NCI-H2196 treated with DMSO at 0.1 percent for 48 hours (cell line): ENCODE measurements around the gene CST4.
"Not testable (repeated sequence)": the region's sequence is repeated elsewhere in the genome, so short reads cannot be mapped to it uniquely, and the experiment has no call there.

Experiments used
- DNase-seq: peaks from one replicate; lab custom pipeline; 2025; ENCODE audit not compliant: unreplicated experiment; lab: John Stamatoyannopoulos, UW

CST4 gene, protein sequence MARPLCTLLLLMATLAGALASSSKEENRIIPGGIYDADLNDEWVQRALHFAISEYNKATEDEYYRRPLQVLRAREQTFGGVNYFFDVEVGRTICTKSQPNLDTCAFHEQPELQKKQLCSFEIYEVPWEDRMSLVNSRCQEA

DNA sequence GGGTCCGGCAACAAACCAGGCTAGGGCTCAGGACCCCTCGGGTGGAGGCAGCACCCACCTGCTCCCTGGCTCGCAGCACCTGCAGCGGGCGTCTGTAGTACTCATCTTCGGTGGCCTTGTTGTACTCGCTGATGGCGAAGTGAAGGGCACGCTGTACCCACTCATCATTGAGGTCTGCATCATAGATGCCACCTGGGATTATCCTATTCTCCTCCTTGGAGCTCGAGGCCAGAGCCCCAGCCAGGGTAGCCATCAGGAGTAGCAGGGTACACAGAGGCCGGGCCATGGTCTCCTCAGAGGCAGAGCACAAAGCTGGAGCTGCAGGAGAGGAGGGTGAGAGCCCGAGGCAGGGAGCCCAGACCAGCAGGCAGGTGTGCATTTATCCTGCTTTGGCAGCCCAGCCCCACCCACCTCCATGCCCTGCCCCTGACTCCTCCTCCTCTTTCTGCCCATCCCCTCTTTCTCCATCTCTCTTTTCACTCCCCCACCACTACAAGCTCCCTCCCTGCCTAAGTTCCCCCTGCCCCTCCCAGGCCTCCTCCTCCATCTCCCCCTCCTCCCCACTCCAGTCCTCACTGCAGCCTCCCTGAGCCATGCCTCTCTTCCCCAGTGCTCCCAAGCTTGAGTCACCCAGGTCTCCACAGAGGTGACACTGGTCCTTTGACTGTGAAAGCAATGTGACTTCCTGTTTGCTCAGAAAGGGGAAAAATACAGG lies at the start of gene CST4:
Gene CST4, minus strand, starts transcription at position 355 of the 715 bp plus-strand sequence. Its CDS starts 69 bp downstream, at position 286.
- DNase-seq = not testable (repeated sequence)

DNA sequence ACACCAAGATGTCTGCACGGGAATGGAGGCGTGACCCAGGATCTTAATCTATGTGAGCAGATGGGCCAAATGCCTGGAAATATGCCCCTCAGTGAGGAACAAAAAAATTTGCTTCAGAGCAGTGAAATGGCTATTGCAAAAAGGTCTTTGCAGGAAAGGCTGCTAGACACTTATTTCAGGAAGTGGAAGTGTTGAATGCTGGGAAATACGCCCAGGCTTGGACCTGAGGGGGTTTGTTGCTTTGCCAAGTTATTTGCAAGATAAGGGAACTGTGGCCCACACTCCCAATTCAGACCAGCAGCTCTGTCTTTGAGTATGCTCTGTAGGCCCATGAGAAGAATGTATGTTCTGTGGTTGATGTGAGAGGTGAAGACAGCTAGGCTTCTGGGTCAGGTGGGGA lies 46.6 kb upstream of the CST4 start:
- DNase-seq = not testable (repeated sequence)

DNA sequence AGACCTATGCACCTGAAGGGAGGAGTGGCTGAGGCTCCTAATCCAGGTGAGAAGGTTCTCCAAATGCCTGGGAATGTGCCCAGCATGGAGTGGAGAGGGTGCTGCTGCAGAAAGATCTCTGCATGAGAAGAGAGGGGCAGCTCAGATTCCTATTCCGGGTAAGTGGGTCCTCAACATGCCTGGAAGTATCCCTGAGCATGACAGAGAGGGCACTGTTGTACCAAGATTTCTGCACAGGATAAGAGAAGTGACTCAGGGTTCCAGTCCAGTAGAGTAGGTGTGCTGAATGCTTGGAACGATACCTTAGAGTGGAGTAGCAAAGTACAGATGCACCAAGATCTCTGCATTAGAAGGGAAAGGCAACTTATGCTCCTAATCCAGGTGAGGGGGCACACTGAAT lies 46.1 kb upstream of the CST4 start:
- DNase-seq = not testable (repeated sequence)

DNA sequence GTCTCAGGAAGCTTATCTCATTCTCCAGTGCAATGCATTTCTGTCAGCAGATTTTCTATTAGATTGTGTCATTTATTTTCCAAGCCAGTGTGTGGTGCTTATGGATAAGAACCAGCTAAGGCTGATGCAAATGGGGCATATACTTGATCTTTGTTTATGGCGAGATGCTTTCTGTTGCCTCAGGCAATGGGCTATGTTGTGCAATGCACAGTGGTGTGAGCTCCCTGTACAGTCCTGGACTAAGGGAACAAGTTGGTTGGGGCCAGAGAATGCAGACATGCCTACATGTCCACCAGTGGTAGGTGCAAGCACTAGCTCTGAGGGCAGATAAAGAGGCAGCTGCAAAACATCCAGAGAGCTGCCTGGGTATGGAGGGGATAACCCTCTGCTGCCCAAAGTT lies 45.6 kb upstream of the CST4 start:
- not testable (repeated sequence) for DNase-seq

DNA sequence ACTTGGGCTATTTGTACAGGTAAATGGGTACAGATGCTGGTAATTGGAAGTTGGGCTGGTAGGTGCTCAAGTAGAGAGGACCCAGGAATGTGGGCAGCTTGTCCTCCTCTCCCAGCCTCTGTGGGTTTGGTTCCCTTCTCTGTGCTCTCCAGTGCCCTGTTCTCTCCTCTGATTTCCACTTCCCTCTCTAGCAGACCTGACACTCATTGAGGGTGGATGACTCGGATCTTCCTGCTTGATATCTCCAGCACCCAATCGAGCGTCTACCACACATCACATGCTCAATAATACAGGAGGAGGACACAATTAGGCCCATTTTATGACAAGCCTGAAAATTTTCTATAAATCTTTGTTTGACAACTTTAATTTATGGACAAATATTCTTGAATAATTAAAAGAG lies 38.2 kb upstream of the CST4 start:
- DNase-seq = no peak

DNA sequence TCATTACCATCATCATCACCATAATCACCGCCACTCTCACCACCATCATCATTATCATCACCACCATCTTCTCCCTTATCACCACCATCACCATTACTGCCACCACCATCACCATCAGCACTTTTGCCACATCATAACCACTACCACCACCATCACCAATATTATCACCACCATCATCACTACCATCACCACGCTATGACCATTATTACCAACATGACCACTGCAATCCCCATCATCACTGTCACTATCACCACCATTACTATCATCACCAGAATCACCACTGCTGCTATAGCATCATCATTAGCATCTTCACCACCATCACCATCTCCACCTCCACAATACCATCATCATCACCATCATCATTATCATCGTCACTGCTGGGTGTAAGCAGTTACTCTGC lies 36.3 kb upstream of the CST4 start:
- DNase-seq = no peak

DNA sequence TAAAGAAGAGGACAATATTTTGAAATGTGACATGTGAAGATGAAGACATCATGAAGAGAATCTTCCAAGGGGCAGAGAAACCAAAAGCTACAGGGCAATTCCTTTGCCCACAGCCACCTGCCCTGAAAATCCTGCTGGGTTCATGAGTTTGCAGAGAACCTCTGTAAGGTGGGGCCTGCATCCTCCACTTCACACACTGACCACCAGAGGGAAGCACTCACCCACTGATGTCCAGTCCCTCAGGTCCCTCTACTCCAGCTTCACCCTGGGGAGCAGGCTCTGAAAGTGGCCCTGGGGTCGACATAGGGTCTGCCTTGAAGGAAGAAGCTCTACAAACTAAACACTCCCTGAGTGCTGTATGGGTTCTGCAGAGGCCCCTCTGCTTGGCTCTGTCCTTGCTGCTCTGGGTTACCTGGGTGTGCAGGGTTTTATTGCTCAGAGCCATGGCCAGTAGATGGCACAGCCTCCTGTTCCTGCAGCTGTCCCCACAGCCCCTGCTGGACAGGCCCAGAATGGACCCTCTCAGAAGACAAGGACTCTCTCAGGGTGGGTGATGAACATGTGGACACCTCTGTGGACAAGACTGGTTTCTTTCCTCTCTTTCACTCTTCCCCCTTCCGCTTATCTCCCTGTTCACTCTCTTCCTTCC lies 34.9 kb upstream of the CST4 start:
- not testable (repeated sequence) for DNase-seq

DNA sequence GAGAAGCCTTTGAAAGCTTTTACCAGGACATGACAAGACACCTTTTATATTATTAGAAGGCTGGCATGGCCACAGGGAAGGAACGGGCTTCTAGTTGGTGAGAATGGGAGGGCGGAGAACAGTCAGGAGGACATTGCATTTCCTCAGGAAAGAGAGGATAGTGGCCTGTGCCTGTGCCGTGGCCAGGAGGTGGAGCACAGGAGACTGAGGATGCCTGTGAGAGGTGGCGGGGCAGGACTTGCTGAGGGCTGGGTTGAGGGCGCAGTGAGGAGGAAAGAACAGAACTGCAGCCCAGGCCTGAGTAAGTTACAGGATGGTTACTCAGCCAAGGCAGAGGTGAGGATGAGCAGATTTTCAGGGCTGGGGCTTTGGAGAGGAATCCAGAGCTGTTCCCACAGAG lies 34.0 kb upstream of the CST4 start:
- DNase-seq = not testable (repeated sequence)

DNA sequence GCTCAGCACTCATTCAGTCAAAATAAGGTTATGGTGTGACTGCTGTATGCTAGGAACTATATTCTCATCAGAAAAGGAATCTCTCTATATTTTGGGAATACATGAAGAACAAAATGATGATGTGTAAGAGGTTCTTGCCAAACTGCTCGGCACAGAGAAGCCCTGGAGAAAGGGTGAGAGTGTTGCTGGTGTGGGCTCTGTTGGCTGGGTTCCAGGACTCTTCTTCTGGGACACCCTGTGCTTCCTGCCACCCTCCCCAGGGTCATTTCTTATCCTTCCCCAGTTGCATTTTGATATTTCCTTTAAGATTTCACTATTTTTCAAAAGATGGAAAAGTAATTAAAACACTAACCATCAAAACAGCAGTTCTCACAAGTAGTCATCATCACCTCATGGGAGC lies 33.1 kb upstream of the CST4 start:
- DNase-seq = no peak

DNA sequence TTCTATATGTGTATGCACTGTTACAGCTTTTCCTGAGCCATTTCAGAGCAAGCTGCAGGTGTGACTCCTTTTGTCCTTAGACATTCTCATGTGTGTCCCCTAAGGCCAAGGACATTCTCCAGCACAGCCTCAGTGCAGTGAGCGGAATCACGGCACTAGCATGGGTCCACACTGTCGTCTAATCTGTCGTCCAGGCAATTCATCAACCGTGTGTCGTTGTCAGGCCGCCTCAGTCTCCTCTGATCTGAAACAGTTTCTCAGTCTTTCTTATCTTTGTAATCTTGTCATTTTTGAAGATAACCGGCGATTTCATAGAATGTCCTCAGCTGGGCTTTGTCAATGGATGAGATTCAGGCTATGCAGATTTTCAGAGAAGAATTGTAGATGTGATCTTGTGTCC lies 30.5 kb upstream of the CST4 start:
- DNase-seq = not testable (repeated sequence)

DNA sequence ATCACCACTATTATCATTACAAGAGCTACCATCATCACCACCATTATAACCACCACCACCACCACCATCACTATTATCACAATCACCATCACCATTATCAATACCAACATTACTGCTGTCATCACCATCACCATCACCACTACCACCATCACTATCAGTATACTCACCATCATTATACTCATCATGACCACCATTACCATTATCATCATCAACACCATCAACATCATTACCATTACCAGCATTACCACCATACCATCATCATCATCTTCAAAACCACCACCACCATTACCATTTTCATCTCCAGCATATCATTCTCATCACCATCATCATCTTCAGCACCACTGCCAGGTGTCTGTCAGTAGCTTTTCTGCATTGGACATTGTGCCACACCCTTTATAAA lies 22.9 kb upstream of the CST4 start:
- not testable (repeated sequence) for DNase-seq

DNA sequence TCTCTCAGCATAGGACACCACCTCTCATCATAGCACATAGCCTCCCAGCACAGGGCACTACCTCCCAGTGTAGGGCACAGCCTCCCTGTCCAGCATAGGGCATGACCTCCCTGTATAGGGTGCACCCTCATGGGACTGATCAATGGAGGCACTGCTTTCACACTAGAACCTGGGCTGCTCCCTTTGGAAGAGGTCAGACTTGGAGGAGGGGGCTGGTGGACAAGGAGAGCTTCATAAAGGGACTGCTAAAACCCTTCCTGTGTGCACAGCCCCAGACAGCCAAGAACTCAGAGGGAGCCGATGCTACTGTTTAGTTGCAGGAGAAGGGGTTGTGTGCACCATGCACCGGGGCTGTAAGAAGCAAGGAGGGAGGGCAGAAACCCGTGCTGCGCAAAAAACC lies 21.9 kb upstream of the CST4 start:
- DNase-seq = no peak

DNA sequence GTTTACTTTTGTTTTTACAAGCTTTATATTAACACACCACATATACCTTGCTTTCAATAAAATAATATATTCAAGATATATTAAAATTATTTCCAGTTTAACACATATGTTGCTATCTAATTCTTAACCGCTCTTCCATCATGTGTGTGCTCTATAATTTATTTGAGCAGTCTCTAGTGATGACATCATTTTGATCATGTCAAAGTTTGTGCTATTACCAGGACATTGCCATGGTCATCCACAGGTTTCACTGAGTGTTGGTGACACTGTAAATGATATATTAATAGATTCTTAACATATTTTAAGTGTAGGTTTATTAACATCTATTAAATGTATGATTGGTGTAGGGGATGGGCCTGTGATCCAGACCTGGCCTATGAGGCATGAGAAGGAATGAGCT lies 17.1 kb upstream of the CST4 start:
- DNase-seq = no peak

DNA sequence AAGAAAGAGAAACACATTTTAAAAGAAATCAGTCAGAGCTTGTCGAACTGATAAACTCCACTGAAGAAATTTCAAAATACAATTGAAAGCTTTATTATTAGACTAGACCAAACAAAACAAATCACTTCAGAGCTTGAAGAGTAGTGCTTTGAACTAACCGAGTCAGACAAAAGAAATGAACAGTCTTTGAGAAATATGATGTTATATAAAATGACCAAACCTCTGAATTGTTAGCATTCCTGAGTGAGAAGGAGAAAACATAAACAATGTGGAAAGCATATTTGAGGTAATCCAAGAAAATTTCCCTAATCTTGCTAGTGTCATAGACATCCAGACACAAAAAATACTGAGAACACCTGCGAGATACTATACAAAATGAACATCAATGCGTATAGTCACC lies 13.2 kb upstream of the CST4 start:
- DNase-seq = no peak

DNA sequence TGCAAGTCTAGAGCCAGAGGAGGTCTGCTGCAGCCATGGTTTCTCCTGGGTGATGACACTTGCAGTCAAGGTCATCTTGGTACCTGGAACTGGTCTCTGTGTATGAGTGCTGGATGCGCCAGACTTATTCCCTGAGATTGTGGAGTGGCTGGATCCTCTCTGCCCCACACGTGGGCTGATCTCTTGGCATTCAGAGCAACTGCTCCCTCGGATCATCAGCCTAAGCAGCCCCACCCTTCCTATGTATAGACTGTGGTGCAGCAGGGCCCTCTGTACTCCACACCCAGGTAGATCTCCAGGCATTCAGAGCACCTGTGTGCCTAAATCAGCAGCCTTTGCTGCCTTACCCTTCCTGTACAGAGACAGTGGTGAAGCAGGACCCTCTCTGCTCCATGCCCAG lies 12.1 kb upstream of the CST4 start:
- no peak for DNase-seq

DNA sequence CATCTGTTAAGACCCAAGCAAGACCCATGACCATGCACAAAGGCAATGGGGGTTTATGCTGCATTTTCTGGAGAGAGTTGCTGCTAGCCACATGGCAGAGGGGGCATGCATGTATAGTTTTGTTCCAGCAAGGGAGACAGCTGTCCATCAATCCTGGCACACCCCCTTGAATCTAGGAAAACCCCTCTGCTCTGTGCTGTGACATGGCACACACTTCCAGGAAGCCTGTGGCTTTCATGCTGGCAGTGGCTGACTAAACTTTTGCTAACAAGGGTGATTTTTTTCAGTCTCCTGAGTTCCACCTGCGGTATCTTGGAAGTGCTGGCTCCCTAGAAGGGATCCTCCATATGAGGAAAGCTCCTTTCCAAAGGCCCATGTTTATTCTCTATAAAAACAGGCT lies 9.1 kb upstream of the CST4 start:
- no peak for DNase-seq

DNA sequence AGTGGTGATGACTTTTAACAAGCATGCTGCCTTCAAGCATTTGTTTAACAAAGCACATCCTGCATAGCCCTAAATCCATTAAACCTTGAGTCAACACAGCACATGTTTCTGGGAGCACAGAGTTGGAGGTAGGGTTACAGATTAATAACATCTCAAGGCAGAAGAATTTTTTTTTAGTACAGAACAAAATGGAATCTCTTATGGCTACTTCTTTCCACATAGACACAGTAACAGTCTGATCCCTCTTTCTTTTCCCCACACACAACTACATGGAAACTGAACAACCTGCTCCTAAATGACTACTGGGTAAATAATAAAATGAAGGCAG lies 6.2 kb upstream of the CST4 start:
- DNase-seq = not testable (repeated sequence)

DNA sequence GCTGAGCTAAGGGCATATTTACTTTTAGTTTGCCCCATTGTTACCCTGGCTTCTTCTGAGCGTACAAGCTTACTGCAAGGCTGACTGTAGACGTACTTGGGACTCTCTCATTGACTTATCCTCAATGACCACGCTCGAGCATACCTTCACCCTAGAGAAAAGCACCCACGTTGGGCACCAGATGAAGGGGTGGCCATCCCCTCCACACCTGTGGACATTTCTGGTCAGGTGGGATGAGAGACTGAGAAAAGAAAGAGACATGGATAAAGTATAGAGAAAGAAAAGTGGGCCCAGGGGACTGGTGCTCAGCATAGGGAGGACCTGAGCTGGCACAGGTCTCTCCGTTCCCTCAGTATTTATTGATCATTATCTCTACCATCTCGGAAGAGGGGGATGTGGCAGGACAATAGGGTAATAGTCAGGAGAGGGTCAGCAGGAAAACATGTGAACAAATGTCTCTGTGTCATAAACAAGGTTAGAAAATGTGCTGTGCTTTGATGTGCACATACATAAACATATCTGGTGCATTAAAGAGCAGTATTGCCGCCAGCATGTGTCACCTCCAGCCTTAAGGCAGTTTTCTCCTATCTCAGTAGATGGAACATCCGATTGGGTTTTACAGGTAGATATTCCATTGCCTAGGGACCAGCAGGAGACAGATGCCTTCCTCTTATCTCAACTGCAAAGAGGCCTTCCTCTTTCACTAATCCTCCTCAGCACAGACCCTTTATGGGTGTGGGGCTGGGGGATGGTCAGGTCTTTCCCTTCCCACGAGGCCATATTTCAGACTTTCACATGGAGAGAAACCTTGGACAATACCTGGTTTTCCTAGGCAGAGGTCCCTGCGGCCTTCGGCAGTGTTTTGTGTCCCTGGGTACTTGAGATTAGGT lies 5.6 kb upstream of the CST4 start:
- DNase-seq = not testable (repeated sequence)

DNA sequence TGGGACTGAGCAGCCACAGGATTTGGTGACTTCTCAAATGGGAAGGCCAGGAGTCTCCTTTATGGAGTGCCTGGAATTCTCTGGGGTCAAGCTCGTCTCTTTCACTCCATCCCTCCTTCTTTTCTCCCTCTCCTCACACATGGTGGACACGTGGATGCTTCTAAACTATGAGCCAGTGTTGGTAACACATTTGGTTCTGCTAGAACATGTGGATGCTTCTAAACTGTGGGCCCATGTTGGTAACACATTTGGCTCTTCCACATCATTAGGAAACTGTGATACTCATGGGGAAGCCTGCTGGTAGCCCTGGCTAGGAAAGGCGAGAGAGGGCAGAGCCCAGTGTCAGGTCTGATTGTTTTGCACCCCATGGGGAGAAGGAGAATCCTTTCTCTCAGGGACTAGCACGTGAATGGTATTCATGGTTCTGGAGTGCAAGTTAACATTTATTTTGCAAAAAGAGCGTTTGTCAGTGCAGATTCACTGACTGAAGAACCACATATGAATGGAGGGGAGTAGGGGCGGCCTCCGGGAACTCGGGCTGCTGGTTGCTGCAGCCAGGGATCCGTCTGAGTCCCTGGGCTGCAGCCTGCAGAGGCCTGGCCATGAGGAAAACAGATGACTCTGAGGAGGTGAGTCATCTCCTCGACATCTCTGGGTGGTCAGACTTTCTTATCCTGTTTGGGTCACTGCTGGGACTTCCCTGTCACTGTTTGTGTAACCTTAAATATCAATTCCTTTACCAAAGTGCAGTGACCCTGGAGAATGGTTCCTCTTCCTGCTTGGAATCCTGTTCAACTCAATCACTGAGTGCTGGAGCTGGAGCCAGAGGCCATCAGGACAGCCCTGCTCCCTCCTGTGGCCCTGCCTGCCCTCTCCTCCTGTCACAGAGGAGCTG lies 4.1 kb upstream of the CST4 start:
- DNase-seq = not testable (repeated sequence)

DNA sequence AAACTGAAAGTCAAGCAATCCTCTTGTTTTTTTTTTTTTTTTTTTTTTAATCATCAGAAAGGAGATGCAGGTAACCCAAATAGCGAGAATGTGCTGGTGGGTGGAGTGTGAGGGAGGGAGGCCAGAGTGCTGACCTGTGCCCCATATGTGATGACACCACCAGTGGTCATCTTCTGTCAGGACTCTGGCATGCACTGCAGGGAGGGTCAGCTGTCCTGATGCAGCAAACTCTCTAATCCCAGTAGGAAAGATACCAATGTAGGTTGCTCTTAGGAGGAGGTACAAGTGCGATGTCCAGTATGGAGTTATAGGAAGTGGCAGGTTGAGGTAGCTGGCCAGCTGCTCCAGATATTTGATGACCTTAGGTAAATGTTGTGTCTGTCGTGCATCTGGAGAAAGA lies 2.8 kb upstream of the CST4 start:
- no peak for DNase-seq

DNA sequence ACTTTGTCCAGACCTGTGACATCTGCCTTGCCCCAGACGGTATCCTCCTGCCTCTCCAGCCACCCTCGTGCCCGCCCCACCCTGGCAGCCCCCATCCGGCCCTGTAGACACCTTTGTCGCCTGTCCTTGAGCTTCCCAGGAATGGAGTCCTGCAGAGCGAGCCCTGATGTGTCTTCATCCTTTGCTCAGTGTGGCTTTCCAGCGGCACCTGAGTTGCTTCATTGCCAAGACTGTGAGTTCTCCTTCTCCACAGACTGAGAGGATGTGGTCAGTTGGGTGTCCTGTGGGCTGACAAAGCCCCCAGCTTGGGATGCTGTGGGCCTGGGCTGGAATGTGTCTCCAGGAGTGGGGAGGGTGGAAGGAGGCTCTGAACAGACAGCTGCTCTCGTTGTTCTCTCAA lies 1.7 kb upstream of the CST4 start:
- DNase-seq = no peak
